OCI-LY3 (cell line): ENCODE measurements around the gene CATSPERD.
"Not testable (repeated sequence)": the region's sequence is repeated elsewhere in the genome, so short reads cannot be mapped to it uniquely, and the experiment has no call there.

Experiments
- H2AFZ ChIP-seq: fragments of 200-600, 300-600 bp; shearing (Covaris generic); 2 replicates; pipeline ENCODE4 v1.6.0; 2014; ENCODE audit warnings: antibody characterized with exemption, low read depth, low read length
- H3K27ac ChIP-seq: fragments of 200-600, 300-600 bp; sonication (generic); 2 replicates; pipeline ENCODE4 v1.5.1; 2014; ENCODE audit warnings: mild to moderate bottlenecking, low read length, moderate library complexity, mixed read lengths
- H3K27me3 ChIP-seq: fragments of 200-600, 300-600 bp; sonication (generic); 2 replicates; pipeline ENCODE4 v1.6.1; 2014; ENCODE audit warnings: low read depth, low read length, mixed read lengths
- H3K36me3 ChIP-seq: fragments of 200-600, 300-600 bp; sonication (generic); replicated peaks from 2 replicates; pipeline ENCODE3; 2014; ENCODE audit warnings: low read depth, low read length, mixed read lengths
- H3K4me1 ChIP-seq: fragments of 300-600, 200-600 bp; sonication (generic); 2 replicates; pipeline ENCODE4 v1.6.1; 2014; ENCODE audit warnings: low read length, mixed read lengths
- H3K4me2 ChIP-seq: fragments of 200-600, 300-600 bp; sonication (generic); 2 replicates; pipeline ENCODE4 v1.6.1; 2014; ENCODE audit warnings: low read length, mixed read lengths
- H3K4me3 ChIP-seq: fragments of 300-600, 200-600 bp; sonication (generic); 2 replicates; pipeline ENCODE4 v1.5.1; 2014; ENCODE audit warnings: antibody characterized with exemption, mild to moderate bottlenecking, low read length, moderate library complexity
- H3K79me2 ChIP-seq: fragments of 300-600, 200-600 bp; shearing (Covaris generic); 2 replicates; pipeline ENCODE4 v1.6.1; 2014; ENCODE audit warnings: mild to moderate bottlenecking, low read length, mixed read lengths
- H3K9ac ChIP-seq: fragments of 300-600, 200-600 bp; shearing (Covaris generic); 2 replicates; pipeline ENCODE4 v1.6.0; 2014; ENCODE audit warnings: mild to moderate bottlenecking, low read length, moderate library complexity
- H3K9me3 ChIP-seq: fragments of 200-600, 300-600 bp; shearing (Covaris generic); 2 replicates; pipeline ENCODE4 v1.6.1; 2014; ENCODE audit warnings: low read length, mixed read lengths; ENCODE audit not compliant: insufficient read depth
- H4K20me1 ChIP-seq: fragments of 200-600, 300-600 bp; sonication (generic); 2 replicates; pipeline ENCODE4 v1.6.1; 2016; ENCODE audit warnings: low read length, mixed read lengths; ENCODE audit not compliant: insufficient read depth
- EZH2phosphoT487 ChIP-seq: fragments of 200-600 bp; shearing (Covaris generic); IDR thresholded peaks from 2 replicates; pipeline ENCODE4 v1.6.1; 2018; ENCODE audit warnings: antibody characterized with exemption, mixed run types, low read depth
- TF ChIP-seq, protein P1 (sequence below): fragments of 200-600, 300-600 bp; sonication (generic); IDR thresholded peaks from 2 replicates; pipeline ENCODE4 v1.5.1; 2014; ENCODE audit warnings: antibody characterized with exemption, low read length, low read depth

Gene CATSPERD

GRCh38 chr19:5718037-5718578 is 2.3 kb upstream of the CATSPERD start:
- Histone ChIP-seq H3K4me3 (peak overlapping the region; percentile 93), H3K9me3 (no peaks in the 10 kb centered on the region), H3K36me3 (peaks cover 42% of the 10 kb centered on the region), H3K4me1 (peaks cover 12% of the 10 kb centered on the region), H3K27ac (peak overlapping the region; percentile 93), H3K9ac (peak overlapping the region; percentile 92), H2AFZ (no peak overlapping the region), H3K4me2 (peak overlapping the region; percentile 78), H3K79me2 (peaks cover 67% of the 10 kb centered on the region), H3K27me3 (no peaks in the 10 kb centered on the region), H4K20me1 (peaks cover 44% of the 10 kb centered on the region)
- TF ChIP-seq, protein P1, sequence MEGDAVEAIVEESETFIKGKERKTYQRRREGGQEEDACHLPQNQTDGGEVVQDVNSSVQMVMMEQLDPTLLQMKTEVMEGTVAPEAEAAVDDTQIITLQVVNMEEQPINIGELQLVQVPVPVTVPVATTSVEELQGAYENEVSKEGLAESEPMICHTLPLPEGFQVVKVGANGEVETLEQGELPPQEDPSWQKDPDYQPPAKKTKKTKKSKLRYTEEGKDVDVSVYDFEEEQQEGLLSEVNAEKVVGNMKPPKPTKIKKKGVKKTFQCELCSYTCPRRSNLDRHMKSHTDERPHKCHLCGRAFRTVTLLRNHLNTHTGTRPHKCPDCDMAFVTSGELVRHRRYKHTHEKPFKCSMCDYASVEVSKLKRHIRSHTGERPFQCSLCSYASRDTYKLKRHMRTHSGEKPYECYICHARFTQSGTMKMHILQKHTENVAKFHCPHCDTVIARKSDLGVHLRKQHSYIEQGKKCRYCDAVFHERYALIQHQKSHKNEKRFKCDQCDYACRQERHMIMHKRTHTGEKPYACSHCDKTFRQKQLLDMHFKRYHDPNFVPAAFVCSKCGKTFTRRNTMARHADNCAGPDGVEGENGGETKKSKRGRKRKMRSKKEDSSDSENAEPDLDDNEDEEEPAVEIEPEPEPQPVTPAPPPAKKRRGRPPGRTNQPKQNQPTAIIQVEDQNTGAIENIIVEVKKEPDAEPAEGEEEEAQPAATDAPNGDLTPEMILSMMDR: no peak
- TF ChIP-seq EZH2phosphoT487: no peak

- Histone ChIP-seq H3K4me2 (peak overlapping the region; percentile 78), H3K36me3 (peaks cover 35% of the 10 kb centered on the region), H2AFZ (no peak overlapping the region), H3K4me3 (peak overlapping the region; percentile 93), H3K9me3 (no peaks in the 10 kb centered on the region), H4K20me1 (peaks cover 39% of the 10 kb centered on the region), H3K27ac (peak overlapping the region; percentile 93), H3K27me3 (no peaks in the 10 kb centered on the region), H3K79me2 (peaks cover 61% of the 10 kb centered on the region), H3K9ac (peak overlapping the region; percentile 92), H3K4me1 (peaks cover 12% of the 10 kb centered on the region)
- TF ChIP-seq EZH2phosphoT487: no peak
- TF ChIP-seq, protein P1: no peak
Observed at GRCh38 chr19:5718579-5719273, 1.7 kb upstream of the CATSPERD start.

- Histone ChIP-seq H4K20me1 (peaks cover 34% of the 10 kb centered on the region), H3K9me3 (no peaks in the 10 kb centered on the region), H3K4me2 (peak overlapping the region; percentile 78), H3K4me3 (peak overlapping the region; percentile 93), H2AFZ (peak overlapping the region; percentile 9; the same call in 1 of the 2 replicates), H3K4me1 (peaks cover 12% of the 10 kb centered on the region), H3K27ac (peak overlapping the region; percentile 93), H3K36me3 (peaks cover 31% of the 10 kb centered on the region), H3K9ac (peak overlapping the region; percentile 92), H3K79me2 (peaks cover 54% of the 10 kb centered on the region), H3K27me3 (no peaks in the 10 kb centered on the region)
- TF ChIP-seq EZH2phosphoT487: no peak
Observed at GRCh38 chr19:5719274-5719960, 1.0 kb upstream of the CATSPERD start.

GRCh38 chr19:5727453-5728050 is 7.1 kb downstream of the CATSPERD start:
- Histone ChIP-seq H3K4me3 (no peak overlapping the region), H4K20me1 (no peaks in the 10 kb centered on the region), H3K4me2 (no peak overlapping the region), H3K4me1 (no peaks in the 10 kb centered on the region), H3K9ac (no peak overlapping the region), H2AFZ (no peak overlapping the region), H3K36me3 (no peaks in the 10 kb centered on the region), H3K27me3 (no peaks in the 10 kb centered on the region), H3K27ac (no peak overlapping the region), H3K79me2 (no peaks in the 10 kb centered on the region), H3K9me3 (no peaks in the 10 kb centered on the region)
- TF ChIP-seq, protein P1: no peak
- no peak for TF ChIP-seq EZH2phosphoT487

DNA sequence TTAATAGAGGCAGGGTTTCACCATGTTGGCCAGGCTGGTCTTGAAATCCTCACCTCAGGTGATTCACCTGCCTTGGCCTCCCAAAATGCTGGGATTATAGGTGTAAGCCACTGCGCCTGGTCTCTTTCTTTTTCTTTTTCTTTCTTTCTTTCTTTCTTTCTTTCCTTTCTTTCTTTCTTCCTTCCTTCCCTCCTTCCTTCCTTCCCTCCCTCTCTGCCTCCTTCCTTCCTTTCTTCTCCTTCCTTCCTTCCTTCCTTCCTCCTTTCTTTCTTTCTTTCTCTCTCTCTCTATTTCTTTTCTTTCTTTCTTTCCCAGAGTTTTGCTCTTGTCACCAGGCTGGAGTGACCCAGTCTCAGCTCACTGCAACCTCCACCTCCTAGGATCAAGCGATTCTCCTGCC is 12.7 kb downstream of the CATSPERD start:
- H3K36me3 ChIP-seq, H3K27me3 ChIP-seq, H3K4me2 ChIP-seq, H3K4me3 ChIP-seq, H3K9ac ChIP-seq, H3K9me3 ChIP-seq, H4K20me1 ChIP-seq, H3K27ac ChIP-seq, H2AFZ ChIP-seq, H3K79me2 ChIP-seq, H3K4me1 ChIP-seq: not testable (repeated sequence)
